Endometrial microvascular endothelial cells (primary cell): Measurements from ENCODE around the gene PHEX. TPM values are rescaled to one million over a fixed set of nuclear protein-coding genes. Genes with fewer than 3 reads are reported as not detected.

ENCODE experiments used
- in situ Hi-C: cut with HindIII; loops from 2 replicates; pipeline ENCODE4 v1.10.0; 2017; ENCODE audit warnings: low sequenced_read_pairs, low pct_unique_long_range_greater_than_20kb; ENCODE audit errors: inconsistent ontology term
- total RNA-seq: library from RNA; depleted of rRNA; stranded (reverse); fragments of >200 nt; gene quantifications from one replicate; pipeline ENCODE4 v1.2.3, GENCODE V29; 2015; ENCODE audit errors: inconsistent ontology term

Gene PHEX
- total RNA-seq, 1 donor from 2014 or later: under 0.01 TPM

DNA sequence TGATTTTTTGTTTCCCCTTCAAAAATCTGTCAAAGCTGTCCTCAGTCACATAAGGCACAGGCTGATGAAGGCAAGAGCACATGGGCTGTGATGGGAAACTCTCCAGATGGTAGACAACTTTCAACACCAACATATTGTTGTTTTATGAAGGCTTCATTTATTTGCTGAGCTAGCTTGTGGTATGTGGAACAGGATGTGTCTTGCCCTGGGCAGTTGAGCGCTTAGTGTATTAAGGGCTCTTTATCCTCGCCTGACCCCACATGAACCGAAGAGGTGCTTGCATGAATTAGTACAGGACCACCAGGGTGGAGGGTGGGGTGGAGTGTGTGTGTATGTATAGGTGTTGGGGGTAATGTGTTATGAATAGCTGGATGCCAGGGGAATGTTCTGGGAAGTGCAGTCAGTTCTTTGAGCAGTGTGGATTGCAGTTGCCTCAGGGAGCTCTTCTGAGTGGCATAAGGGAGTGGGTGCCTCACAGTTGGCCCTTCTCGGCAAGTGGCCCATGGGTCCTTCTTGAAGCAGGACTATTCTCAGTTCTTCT lies 103.1 kb downstream of the PHEX start:
- in situ Hi-C loops: no loop called here

DNA sequence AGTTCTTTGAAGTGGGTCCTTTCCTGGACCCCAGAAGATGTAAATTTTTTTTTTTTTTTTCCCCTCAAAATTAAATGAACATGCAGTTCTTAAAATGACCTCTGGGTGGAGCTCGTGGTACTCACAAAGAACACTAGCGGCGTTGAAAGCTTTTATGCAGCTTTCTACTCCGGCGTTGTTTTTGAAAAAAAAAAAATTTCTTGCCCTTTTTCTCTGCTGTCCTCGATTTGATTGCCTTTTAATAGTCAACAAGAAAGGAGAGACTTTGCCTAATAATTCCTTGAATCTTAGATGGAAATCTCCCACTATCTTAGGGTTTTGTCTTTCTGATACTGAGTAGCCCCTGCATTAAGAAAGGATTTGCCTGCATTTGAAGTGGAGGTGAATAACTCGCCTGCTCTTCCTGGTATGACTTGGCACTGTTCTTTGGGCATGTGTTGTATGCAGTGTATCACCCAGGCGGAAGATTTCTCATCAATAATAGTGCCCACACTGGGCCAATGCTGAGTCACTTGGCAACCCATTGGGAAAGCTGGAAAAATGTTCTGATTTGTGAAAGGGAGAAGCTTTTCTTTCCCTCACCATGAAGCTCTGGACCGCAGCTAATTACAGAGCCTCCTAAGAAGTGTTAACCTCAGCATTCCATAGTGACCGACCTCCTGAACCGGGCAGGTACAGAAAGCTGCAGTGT lies 104.0 kb downstream of the PHEX start:
- in situ Hi-C loops: no loop called here

DNA sequence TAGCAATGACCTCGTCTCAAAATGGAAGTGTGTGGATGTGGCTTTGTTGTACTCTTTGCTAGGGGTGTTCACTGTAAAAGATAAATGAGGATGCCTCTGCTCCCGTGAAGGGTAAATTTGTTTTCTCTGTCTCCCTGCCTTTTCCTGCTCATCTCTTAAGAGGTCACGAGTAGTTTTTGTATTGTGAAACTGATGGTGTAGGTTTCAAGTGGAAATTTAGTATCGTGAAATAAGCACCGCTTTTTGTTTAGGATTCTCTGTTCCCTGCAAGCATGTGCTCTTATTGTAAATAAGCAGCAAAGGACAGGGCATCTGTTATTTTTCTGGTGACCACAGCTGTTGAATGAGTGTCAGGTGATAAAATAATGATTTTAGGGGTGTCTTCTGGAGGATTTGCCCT lies 104.6 kb downstream of the PHEX start:
- in situ Hi-C loops: no loop called here

DNA sequence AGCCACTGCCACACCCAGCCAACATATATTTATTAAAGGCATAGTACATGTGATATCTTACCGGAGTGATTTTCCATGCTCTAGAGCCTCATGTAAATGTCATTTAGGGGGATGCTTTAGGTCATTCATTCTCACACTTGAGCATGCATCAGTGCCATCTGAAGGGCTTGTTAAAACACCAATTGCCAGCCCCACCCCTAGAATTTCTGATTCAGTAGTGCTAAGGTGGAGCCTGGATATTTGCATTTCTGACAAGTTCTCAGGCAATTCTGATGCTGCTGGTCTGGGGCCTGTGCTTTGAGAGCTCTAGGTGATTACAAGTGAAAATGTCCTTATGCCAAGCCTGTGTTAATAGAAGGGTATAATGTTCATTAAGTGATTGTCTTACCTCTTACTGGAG lies 107.7 kb downstream of the PHEX start:
- in situ Hi-C loops: no loop called here

DNA sequence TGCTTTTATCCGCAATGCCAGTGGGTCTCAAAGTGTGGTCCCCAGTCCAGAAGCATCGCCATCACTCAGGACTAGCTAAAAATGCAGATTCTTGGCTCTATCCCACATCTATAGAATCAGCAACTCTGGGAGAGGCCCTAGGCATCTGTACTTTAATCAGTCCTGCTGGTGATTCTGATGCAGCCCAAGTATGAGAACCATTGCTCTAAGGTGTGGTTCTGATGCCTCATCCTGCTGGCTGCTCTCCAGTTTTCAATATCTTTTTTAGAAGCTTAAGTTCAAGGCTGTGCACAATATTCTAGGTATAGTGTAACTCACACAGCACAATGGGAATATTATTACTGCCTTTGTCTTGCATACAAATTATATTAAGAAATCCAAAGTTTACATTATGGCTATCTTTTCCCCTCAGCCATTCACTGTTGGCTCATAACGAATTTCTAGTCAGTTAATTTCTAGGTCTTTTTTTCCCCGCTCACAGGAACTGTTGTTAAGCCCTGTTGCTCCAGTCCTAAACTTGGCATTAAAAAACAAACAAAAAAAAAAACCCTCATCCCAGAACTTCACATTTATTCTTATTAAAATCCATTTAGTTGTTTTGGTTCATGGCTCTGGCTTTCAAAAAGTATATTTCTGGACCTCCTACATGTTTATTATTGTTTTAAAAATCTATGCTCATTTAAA lies 109.1 kb downstream of the PHEX start:
- in situ Hi-C loops: no loop called here

DNA sequence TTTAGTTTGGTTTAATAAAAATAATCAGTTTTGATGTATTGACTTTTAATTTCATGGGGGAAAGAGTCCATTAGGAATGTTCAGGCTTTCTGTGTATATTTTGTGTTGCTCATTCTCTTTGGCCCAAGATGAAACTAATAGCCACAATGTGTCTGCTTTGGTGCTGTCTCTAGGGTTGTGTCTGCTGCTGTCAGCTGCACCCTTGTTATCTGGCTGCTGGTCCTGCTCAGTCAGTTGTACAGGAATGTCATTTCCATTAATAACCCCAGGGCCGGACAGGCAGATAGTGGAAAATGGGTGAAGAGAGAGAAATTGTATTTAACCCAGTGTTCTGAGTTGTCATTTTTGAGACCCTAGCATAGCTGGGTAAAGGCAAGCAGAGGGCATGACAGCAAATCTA lies 115.1 kb downstream of the PHEX start:
- in situ Hi-C loops: no loop called here

DNA sequence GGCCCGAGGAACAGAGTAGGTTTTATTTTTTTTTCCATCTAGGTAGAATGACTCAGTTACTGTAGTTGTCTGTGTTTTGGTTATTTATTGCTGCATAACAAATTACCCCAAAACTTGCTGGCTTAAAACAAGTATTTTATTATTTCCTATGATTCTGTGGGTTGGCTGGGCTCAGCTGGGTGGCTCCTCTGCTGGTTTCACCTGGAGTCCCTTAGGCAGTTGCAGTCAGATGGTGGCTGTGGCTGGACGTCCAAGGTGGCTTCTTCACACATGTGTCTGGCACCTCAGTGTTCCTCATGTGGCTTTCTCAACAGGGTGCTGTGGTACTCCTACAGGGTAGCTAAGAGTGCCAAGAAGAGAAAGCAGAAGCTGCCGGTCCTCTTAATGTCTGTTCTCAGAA lies 115.8 kb downstream of the PHEX start:
- in situ Hi-C loops: no loop called here

DNA sequence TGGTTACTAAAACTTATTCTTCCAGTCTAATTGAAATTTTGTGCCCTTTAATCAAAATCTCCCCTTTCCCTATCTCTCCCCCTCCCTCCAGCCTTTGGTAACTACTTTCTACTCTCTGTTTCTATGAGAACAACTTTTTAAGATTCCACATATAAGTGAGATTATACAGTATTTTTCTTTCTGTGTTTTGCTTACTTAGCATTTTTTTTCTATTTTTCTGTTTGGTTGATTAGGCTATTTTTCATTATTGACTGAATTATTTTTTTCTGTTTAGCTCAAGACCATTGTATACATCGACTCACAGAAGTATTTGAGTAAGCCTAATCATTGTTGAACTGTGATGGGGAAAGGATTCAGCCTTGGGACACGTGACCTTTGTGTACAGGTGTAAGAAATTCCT lies 116.4 kb downstream of the PHEX start:
- in situ Hi-C loops: no loop called here

DNA sequence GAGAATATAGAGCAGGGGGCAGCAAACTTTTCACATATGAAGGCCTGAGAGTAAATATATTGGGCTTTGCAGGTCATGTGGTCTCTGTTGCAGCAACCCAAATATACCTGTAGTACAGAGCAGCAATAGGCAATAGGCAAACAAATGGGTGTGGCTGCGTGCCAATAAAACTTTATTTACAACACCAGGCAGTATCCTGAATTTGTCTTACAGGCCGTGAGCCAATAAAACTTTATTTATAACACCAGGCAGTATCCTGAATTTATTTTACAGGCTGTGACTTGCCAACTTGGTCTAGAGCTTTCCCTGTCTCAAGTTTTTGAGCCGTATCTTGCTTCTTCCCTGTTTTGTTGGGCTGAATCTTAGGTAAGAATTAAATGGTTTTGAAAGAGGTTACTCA lies 118.2 kb downstream of the PHEX start:
- in situ Hi-C loops: no loop called here

DNA sequence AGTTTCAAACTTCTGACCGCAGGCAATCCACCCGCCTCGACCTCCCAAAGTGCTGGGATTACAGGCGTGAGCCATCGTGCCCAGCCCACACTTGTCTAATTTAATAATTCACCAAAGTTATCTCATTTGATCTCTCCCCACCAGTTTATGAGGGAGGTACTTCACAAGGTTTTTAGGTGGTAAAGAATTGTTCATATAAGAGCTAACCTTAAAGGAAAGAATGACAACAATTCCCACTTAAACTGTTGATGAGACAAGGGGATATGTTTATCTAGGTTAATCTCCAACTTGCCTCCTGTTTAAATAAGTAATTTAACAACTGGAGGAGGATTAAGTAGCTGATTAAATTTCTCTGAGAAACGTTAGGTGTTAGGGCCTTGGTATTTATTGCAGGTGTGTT lies 123.0 kb downstream of the PHEX start:
- in situ Hi-C loops: no loop called here

DNA sequence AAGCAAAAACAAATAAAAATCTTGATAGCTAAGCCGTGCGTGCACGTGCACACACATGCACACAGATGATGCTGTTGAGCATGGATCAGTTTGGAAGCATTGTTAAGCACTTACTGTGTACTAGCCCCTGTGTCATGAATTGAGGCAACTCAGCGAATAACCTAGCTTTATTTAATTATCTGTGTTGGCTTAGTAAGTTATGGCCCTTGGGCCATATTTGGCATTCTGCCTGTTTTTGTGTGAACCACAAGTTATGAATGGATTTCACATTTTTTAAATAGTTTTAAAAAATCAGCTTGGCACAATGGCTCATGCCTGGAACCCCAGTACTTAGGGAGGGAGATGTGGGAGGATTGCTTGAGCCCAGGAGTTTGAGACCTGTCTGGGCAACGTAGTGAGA lies 126.9 kb downstream of the PHEX start:
- in situ Hi-C loops: no loop called here

DNA sequence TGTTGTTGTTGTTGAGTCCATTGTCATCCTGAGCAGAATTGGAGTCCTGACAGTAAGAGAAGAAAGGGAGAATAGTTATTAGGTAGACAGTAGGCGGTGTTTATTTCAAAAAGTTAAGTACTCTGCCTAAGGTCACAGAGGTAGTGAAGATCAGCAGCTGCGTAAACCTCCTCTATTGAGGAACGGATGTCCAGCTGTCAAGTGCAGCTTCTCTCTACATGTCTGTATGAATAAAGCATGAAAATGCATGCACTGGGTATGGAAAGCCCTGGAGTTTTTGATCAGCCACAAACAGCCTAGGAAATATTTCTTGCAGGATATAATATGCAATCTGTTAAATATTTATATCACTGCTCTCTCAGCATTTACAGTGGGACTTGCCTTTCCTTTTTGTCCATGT lies 131.2 kb downstream of the PHEX start:
- in situ Hi-C loops: no loop called here

DNA sequence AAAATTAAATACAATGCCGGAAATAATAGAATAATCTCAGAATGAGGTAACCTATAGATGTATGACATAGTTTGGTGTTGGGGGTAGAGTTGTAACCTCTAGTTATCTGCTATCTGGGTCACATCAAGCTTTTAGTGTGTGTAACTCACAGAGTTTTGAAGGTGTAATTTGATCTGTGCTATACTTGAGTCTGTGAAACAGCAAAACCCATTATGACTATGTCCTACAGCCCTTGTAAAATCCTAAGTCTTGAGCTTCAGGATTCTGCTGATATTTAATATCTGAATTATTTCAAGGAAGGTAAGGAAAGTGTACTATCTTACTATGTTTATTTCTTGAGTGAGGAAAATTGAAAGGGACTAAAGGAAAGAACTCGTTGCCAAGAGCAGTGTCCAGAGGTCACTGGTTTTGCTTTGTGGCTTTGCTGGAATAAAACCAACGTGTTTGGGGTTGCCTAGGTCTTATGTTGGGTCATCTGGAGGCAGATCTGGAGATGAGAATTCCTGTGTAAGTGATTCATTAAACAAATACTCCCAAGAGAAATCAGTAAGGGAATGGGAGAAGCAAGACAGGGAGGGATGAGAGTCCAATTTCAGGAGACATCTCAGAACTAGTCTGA lies 132.8 kb downstream of the PHEX start:
- in situ Hi-C loops: no loop called here

DNA sequence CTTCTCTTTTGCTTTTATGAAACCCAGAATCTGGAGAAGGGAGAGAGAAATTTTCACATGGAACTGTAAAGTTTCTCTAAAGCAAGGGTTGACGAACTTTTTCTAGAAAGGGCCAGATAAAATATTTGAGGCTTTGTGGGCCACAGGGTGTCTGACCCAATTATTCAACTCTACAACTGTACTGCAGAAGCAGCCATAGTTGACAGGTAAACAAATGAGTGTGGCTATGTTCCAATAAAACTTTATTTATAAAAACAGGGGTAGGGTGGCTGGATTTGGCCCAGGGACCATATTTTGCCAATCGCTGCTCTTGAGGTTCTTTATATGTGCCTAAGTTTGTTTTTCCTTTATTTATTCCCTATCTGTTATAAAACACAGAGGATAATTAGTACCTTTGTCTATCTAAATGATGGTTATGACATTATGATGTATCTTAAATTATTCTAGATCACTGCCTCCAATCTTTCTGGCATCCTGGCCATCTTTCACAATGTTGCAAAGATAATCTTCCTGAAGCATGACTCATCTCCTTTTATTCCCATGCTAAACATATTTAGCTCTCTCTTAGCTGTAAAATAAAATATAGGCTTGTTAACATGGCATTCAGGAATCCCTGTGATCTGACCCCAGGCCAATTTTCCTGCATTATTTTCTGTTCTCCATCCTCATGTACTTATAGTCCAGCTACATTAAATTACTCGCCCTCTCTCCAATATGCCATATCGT lies 133.8 kb downstream of the PHEX start:
- in situ Hi-C loops: no loop called here

DNA sequence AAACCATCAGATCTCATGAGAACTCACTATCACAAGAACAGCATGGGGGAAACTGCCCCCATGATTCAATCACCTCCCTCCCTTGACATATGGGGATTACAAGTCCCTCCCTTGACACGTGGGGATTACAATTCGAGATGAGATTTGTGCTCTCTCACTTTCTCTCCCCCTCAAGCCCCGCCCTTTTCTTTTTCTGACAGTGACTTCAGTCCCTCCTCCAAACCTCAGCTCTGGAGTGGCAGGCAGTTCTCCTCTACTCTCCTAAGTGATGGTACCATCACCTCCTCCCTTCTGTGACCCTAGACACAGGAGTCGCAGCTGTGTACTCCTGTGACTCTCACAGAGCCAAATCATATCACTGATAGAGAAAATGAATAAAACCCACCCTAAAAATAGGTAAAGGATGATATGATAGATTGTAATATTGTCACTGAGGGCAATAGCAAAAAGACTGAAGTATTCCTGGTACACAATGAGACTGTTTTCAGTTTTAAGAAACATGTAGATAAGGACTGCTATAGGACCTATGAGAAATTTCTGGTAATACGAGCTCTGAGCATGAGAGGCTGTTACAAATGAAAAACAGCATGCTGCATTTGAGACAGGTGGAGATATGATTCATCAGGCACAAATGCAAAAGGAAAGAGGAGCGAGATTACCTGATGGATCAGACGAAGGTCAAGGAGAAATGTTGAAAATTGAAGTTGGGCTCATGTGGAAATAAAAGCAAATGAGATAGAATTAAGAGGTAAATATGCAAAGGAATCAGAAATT lies 139.3 kb downstream of the PHEX start:
- in situ Hi-C loops: no loop called here

DNA sequence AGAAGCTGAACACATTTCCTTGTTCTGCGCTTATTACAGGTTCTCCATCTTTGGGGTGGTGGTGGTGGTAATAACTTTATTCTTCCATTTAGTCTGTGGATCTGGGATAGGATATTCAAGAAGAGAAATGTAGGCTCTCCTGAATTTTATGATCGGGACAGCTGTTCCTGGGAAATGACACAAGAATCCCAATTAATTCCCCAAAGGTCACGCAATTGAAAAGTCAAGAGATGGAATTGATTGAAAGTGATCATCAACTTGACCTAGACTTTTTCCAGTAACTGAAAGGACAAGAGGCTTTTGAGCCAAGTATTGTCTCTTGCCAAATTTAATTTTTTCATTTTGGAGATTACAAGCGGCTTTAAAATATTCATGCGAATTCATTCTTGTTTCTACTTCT lies 141.8 kb downstream of the PHEX start:
- in situ Hi-C loops: no loop called here

DNA sequence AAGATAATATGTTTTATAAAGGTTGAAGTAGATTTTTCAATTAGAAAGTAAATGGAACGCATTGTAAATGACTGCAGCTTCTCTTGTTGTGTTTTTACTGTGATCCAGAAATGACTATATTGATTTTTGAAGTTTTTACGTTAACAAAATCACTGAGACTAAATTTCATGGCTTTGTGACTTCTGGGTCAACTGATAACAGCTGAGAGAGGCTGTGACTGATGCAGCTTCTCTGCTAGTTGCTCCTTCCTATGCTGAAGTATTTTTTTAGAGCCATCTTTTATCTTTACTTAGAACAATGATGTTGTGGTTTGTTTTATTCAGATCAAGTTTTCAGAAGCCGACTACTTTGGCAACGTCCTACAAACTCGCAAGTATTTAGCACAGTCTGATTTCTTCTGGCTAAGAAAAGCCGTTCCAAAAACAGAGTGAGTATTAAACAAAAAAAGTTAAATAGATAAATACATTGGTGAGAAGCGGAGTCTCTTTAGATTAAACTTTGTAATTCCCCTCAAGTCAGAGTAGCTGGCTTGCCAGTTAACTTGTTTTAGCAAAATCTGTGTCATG lies 145.9 kb downstream of the PHEX start:
- in situ Hi-C loops: no loop called here

DNA sequence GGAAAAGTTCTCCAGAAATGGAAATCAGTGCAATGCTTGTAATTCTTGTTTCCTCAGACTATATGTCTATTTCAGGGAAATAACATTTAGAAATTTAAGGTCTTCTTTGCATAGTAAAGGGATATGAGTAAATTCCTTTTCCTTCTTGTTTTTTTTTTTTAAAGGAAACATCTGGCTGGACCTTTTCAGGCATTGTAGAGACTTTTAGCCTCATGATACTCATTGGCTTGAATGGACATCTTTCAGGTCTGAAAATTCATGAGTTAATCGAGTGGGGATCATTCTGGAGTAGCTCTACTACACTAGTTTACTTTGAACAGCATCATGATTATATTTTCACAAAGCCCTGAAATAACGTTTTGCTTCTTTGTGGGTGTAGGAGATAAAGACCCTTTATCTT lies 152.0 kb downstream of the PHEX start:
- in situ Hi-C loops: no loop called here

DNA sequence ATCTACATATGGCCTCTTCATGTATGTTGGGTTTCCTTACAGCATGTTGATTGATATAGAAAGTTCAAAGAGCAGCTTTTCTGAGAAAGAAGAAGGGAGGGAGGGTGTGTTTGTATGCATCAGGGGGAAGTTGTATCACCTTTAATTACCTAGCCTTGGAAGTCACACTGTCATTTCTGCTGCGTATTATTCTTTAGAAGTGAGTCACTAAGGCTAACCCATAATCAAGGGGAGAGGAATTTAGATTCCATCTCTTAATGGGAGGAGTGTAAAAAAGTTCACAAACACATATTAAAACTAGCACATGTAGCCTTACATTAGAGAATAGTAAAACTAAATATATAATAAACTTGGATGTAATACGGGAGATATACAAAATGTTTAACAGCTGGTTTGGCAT lies 154.0 kb downstream of the PHEX start:
- in situ Hi-C loops: no loop called here
